A673 (cell line): ENCODE measurements around the gene ZFYVE28. TPM values are rescaled to one million over a fixed set of nuclear protein-coding genes. Genes with fewer than 3 reads are reported as not detected.

Source experiments
- BruUV-seq: library from RNA; stranded (reverse); fragments of 400-500 nt; replicated peaks from 2 replicates; lab custom pipeline; 2021; lab: Mats Ljungman, UMichigan
- CTCF ChIA-PET: fragments of 300-600 bp; sonication (Branson Sonifier 250); formaldehyde crosslinking; loops from one replicate; lab custom pipeline; 2022; ENCODE audit warnings: antibody characterized with exemption; lab: Charles Lee
- POLR2A ChIA-PET: fragments of 300-600 bp; sonication (Branson Sonifier 250); formaldehyde crosslinking; loops from one replicate; lab custom pipeline; 2022; ENCODE audit warnings: antibody characterized with exemption; ENCODE audit not compliant: low non-redundant PET; lab: Charles Lee
- DNase-seq: peaks from one replicate; pipeline ENCODE4 v3.0.0-alpha.2; 2015; ENCODE audit warnings: low spot score
- H3K27ac ChIP-seq: fragments of 200-600 bp; sonication (generic); 2 replicates; pipeline ENCODE4 v1.5.1; 2016; ENCODE audit warnings: mixed run types, low read depth, mild to moderate bottlenecking, mixed read lengths, antibody characterized with exemption, low read length; ENCODE audit not compliant: poor library complexity, severe bottlenecking
- H3K27me3 ChIP-seq: fragments of 200-600 bp; sonication (generic); replicated peaks from 2 replicates; pipeline ENCODE4 v1.6.1; 2017; ENCODE audit warnings: mixed run types, low read depth, mild to moderate bottlenecking, mixed read lengths, antibody characterized with exemption, low read length; ENCODE audit not compliant: insufficient read depth, poor library complexity
- H3K36me3 ChIP-seq: fragments of 200-600 bp; sonication (generic); 2 replicates; pipeline ENCODE4 v1.6.1; 2016; ENCODE audit warnings: mixed run types, mild to moderate bottlenecking, mixed read lengths, antibody characterized with exemption, low read length; ENCODE audit not compliant: insufficient read depth, poor library complexity, severe bottlenecking
- H3K4me1 ChIP-seq: fragments of 200-600 bp; sonication (generic); 2 replicates; pipeline ENCODE4 v1.6.1; 2017; ENCODE audit warnings: mixed run types, mild to moderate bottlenecking, mixed read lengths, antibody characterized with exemption, low read length; ENCODE audit not compliant: insufficient read depth, poor library complexity, severe bottlenecking
- H3K4me3 ChIP-seq: fragments of 200-600 bp; sonication (generic); 2 replicates; pipeline ENCODE4 v1.5.1; 2016; ENCODE audit warnings: low read depth, mixed run types, mild to moderate bottlenecking, mixed read lengths, low read length; ENCODE audit not compliant: poor library complexity, severe bottlenecking
- H3K9me3 ChIP-seq: fragments of 200-600 bp; sonication (generic); 2 replicates; pipeline ENCODE4 v1.6.1; 2016; ENCODE audit warnings: mixed run types, low read depth, mild to moderate bottlenecking, mixed read lengths, antibody characterized with exemption, low read length; ENCODE audit not compliant: poor library complexity, severe bottlenecking
- EZH2 ChIP-seq: fragments of 200-600 bp; sonication (generic); IDR thresholded peaks from 2 replicates; pipeline ENCODE4 v1.6.1; 2017; ENCODE audit warnings: borderline replicate concordance, low read depth, mild to moderate bottlenecking, mixed read lengths, antibody characterized with exemption, low read length; ENCODE audit not compliant: poor library complexity, severe bottlenecking
- intact Hi-C: fragments of 100-400 bp; cut with micrococcal nuclease; formaldehyde crosslinking; loops from one replicate; pipeline ENCODE4 v1.10.0; 2022; ENCODE audit not compliant: unreplicated experiment
- total RNA-seq: library from RNA; stranded (reverse); gene quantifications from 2 replicates; pipeline ENCODE4 v1.2.3, GENCODE V29; 2021
- TF ChIP-seq, protein P1 (sequence below): fragments of 300-800, 200-600 bp; sonication (generic); conservative IDR thresholded peaks from 2 replicates; pipeline ENCODE4 v1.5.1; 2017; ENCODE audit warnings: low read depth, mild to moderate bottlenecking, antibody characterized with exemption, low read length, moderate library complexity, mixed read lengths

Gene ZFYVE28
- total RNA-seq, 1 experiment from 2014 or later, result 8.6 TPM

- H3K4me3 ChIP-seq, result no peak overlapping the region
- intact Hi-C loops, result no loop called here
- no peak for DNase-seq
- H3K9me3 ChIP-seq, result no peaks in the 10 kb centered on the region
- H3K27ac ChIP-seq, result no peak overlapping the region
- H3K4me1 ChIP-seq, result no peaks in the 10 kb centered on the region
- no peaks in the 10 kb centered on the region for H3K27me3 ChIP-seq
- BruUV-seq, result no TSS peak
- no peaks in the 10 kb centered on the region for H3K36me3 ChIP-seq
- no peak for TF ChIP-seq EZH2
- TF ChIP-seq, protein P1, sequence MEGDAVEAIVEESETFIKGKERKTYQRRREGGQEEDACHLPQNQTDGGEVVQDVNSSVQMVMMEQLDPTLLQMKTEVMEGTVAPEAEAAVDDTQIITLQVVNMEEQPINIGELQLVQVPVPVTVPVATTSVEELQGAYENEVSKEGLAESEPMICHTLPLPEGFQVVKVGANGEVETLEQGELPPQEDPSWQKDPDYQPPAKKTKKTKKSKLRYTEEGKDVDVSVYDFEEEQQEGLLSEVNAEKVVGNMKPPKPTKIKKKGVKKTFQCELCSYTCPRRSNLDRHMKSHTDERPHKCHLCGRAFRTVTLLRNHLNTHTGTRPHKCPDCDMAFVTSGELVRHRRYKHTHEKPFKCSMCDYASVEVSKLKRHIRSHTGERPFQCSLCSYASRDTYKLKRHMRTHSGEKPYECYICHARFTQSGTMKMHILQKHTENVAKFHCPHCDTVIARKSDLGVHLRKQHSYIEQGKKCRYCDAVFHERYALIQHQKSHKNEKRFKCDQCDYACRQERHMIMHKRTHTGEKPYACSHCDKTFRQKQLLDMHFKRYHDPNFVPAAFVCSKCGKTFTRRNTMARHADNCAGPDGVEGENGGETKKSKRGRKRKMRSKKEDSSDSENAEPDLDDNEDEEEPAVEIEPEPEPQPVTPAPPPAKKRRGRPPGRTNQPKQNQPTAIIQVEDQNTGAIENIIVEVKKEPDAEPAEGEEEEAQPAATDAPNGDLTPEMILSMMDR, result no peak
- POLR2A ChIA-PET, result no interaction called here
- CTCF ChIA-PET, result interaction anchor here (0.6 kb wide), 1 partner anchor 17 kb away, joined by 3 read pairs; no protein-coding TSS in a partner anchor
Measured at GRCh38 chr4:2375427-2375826, 43.0 kb downstream of the ZFYVE28 start.

GRCh38 chr4:2373532-2373931, 44.9 kb downstream of the ZFYVE28 start:
- Histone ChIP-seq H3K27ac (no peak overlapping the region), H3K36me3 (no peaks in the 10 kb centered on the region), H3K4me1 (no peaks in the 10 kb centered on the region), H3K9me3 (no peaks in the 10 kb centered on the region), H3K4me3 (no peak overlapping the region), H3K27me3 (no peaks in the 10 kb centered on the region)
- intact Hi-C loops, result no loop called here
- no TSS peak for BruUV-seq
- DNase-seq, result no peak
- TF ChIP-seq EZH2, result no peak
- POLR2A ChIA-PET, result no interaction called here
- CTCF ChIA-PET, result no interaction called here

DNA sequence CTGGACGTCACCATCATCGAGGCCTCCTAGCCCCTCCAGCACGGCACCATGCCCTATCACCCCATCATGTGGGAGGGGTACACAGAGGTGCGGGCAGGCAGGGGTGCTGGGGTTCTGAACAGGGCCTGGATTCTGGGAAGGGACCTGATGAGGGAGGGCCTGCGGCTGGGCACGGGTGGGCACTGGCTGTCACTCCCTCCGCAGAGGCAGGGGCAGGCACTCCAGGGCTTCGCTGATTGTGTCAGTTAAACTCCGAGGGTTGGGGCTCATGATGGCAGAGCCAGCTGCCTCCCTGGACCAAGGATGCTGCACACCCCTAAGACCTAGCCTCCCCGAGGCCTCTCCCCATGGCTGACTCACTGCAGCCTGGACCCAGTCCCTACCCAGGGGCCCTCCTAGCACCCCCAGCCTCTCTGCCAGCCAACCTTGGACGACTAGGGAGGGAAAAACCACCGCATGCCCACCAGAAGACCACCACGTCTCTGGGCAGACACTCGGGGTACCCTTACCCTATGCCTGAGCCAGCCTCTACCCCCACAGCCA, 45.9 kb downstream of the ZFYVE28 start:
- ChIA-PET CTCF (no interaction called here), POLR2A (no interaction called here)
- no peaks in the 10 kb centered on the region for H3K4me1 ChIP-seq

More for the DNA sequence above, 45.9 kb downstream of the ZFYVE28 start:
- H3K4me3 ChIP-seq, result no peak overlapping the region
- no peaks in the 10 kb centered on the region for H3K27me3 ChIP-seq
- no peak for DNase-seq
- intact Hi-C loops, result no loop called here
- BruUV-seq, result no TSS peak
- H3K27ac ChIP-seq, result no peak overlapping the region
- no peaks in the 10 kb centered on the region for H3K9me3 ChIP-seq
- no peak for TF ChIP-seq EZH2
- TF ChIP-seq, protein P1, result no peak
- no peaks in the 10 kb centered on the region for H3K36me3 ChIP-seq
